HL-60 (cell line): ENCODE data around the gene NR4A3.

Experiments
- DNase-seq, 2 experiments: peaks; one replicate each; pipeline ENCODE4 v3.0.0-alpha.2; 2010 to 2020; ENCODE audit warnings: low read depth in 1 of 2, low spot score in 1 of 2
- H3K27ac ChIP-seq: fragments of 250-450 bp; sonication (Bioruptor Pico); replicated peaks from 2 replicates; pipeline ENCODE4 v1.5.1; 2020; ENCODE audit warnings: mild to moderate bottlenecking, moderate library complexity
- H3K27me3 ChIP-seq: fragments of 250-450 bp; sonication (Bioruptor Pico); 2 replicates; pipeline ENCODE4 v1.5.1; 2021; ENCODE audit warnings: mild to moderate bottlenecking, moderate library complexity; ENCODE audit not compliant: insufficient read depth, poor library complexity, severe bottlenecking
- H3K4me3 ChIP-seq: replicated peaks from 2 replicates; pipeline ENCODE4 v1.5.1; 2011; ENCODE audit warnings: mild to moderate bottlenecking, control low read depth, low read length; ENCODE audit not compliant: insufficient read depth
- GABPA ChIP-seq: IDR thresholded peaks from 2 replicates; pipeline ENCODE4 v1.6.1; 2012; ENCODE audit warnings: low read depth
- POLR2AphosphoS5 ChIP-seq: IDR thresholded peaks from 2 replicates; pipeline ENCODE4 v1.6.1; 2012; ENCODE audit warnings: low read depth
- SPI1 ChIP-seq: IDR thresholded peaks from 2 replicates; pipeline ENCODE4 v1.6.1; 2012; ENCODE audit warnings: low read depth, mild to moderate bottlenecking, borderline replicate concordance
- TF ChIP-seq, protein P1 (sequence below): IDR thresholded peaks from one replicate; pipeline ENCODE4 v1.5.1; 2011; ENCODE audit warnings: low read length, control low read depth, inconsistent platforms; ENCODE audit not compliant: insufficient read depth
- TF ChIP-seq, protein P2 (sequence below): IDR thresholded peaks from 2 replicates; pipeline ENCODE4 v1.6.1; 2012; ENCODE audit warnings: low read depth; ENCODE audit not compliant: insufficient replicate concordance

NR4A3 gene

DNA sequence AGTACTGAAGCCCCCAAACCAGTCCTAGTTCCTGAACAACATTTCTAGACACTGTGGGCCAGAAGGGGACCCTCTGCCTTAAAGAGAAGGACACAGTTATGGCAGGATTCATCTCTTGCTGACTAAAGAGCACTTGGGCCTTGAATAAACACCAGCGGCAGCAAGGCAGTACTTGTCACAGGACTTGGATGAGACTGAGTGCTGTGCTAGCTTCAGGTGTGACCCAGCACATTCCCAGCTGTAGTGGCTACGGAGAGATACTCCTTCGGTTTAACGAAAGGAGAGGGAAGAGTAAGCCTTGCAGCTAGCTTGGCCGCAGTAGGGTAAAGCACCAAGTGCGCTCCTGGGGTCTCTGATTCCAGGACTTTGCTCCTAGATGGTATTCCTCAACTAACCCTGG lies 73.8 kb downstream of the NR4A3 start:
- no peak for DNase-seq
- Histone ChIP-seq H3K4me3 (no peak overlapping the region), H3K27me3 (no peaks in the 10 kb centered on the region), H3K27ac (no peak overlapping the region)
- no peak for TF ChIP-seq SPI1
- no peak for TF ChIP-seq GABPA
- TF ChIP-seq, protein P1, sequence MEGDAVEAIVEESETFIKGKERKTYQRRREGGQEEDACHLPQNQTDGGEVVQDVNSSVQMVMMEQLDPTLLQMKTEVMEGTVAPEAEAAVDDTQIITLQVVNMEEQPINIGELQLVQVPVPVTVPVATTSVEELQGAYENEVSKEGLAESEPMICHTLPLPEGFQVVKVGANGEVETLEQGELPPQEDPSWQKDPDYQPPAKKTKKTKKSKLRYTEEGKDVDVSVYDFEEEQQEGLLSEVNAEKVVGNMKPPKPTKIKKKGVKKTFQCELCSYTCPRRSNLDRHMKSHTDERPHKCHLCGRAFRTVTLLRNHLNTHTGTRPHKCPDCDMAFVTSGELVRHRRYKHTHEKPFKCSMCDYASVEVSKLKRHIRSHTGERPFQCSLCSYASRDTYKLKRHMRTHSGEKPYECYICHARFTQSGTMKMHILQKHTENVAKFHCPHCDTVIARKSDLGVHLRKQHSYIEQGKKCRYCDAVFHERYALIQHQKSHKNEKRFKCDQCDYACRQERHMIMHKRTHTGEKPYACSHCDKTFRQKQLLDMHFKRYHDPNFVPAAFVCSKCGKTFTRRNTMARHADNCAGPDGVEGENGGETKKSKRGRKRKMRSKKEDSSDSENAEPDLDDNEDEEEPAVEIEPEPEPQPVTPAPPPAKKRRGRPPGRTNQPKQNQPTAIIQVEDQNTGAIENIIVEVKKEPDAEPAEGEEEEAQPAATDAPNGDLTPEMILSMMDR = no peak
- TF ChIP-seq POLR2AphosphoS5 = no peak
- TF ChIP-seq, protein P2, sequence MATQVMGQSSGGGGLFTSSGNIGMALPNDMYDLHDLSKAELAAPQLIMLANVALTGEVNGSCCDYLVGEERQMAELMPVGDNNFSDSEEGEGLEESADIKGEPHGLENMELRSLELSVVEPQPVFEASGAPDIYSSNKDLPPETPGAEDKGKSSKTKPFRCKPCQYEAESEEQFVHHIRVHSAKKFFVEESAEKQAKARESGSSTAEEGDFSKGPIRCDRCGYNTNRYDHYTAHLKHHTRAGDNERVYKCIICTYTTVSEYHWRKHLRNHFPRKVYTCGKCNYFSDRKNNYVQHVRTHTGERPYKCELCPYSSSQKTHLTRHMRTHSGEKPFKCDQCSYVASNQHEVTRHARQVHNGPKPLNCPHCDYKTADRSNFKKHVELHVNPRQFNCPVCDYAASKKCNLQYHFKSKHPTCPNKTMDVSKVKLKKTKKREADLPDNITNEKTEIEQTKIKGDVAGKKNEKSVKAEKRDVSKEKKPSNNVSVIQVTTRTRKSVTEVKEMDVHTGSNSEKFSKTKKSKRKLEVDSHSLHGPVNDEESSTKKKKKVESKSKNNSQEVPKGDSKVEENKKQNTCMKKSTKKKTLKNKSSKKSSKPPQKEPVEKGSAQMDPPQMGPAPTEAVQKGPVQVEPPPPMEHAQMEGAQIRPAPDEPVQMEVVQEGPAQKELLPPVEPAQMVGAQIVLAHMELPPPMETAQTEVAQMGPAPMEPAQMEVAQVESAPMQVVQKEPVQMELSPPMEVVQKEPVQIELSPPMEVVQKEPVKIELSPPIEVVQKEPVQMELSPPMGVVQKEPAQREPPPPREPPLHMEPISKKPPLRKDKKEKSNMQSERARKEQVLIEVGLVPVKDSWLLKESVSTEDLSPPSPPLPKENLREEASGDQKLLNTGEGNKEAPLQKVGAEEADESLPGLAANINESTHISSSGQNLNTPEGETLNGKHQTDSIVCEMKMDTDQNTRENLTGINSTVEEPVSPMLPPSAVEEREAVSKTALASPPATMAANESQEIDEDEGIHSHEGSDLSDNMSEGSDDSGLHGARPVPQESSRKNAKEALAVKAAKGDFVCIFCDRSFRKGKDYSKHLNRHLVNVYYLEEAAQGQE = no peak

DNA sequence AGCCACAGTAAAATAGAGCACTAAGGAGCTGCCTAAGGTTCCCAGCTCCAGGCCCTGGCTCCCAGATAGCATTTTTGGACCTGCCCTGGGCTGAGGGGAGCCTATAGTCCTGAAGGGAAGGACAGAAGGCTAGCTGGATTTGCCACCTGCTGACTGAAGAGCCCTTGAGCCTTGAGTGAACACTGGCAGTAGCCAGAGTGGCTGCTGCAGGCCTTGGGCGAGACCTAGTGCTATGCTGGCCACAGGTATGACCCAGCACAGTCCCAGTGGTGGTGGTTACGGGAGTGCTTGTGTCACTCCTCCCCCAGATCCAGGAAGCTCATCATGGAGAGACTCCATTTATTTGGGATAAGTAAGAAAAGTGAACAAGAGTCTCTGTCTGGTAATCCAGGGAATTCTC lies 74.4 kb downstream of the NR4A3 start:
- Histone ChIP-seq H3K27me3 (no peaks in the 10 kb centered on the region), H3K27ac (no peak overlapping the region), H3K4me3 (no peak overlapping the region)
- no peak for DNase-seq
- TF ChIP-seq GABPA (no peak), POLR2AphosphoS5 (no peak), SPI1 (no peak)
- TF ChIP-seq, protein P1 = no peak
- TF ChIP-seq, protein P2 = no peak

DNA sequence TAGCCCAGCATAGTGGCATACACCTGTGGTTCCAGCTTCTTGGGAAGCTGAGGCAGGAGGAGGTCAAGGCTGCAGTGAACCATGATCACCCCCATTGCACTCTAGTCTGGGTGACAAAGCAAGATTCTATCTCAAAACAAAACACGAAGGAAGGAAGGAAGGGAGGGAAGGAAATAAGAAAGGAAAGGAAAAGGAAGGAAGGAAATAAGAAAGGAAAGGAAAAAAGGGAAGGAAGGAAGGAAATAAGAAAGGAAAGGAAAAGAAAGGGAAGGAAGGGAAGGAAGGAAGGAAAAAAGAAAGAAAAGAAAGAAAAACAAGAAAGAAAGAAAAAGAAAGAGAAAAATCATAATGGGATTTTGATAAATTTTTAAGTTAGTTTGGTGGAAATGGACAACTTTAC lies 81.7 kb downstream of the NR4A3 start:
- TF ChIP-seq SPI1 = no peak
- TF ChIP-seq GABPA = no peak
- TF ChIP-seq, protein P2 = no peak
- TF ChIP-seq, protein P1 = no peak
- TF ChIP-seq POLR2AphosphoS5 = no peak
- H3K27me3 ChIP-seq = no peaks in the 10 kb centered on the region
- no peak for DNase-seq
- H3K4me3 ChIP-seq = no peak overlapping the region
- no peak overlapping the region for H3K27ac ChIP-seq
